IMR-90 (cell line): Measurements from ENCODE around the gene RSF1.

Source experiments
- CEBPB ChIP-seq: IDR thresholded peaks from 2 replicates; pipeline ENCODE4 v1.6.1; 2012; ENCODE audit warnings: low read depth, low read length, improper control_type of control experiment
- CTCF ChIP-seq: conservative IDR thresholded peaks from 2 replicates; pipeline ENCODE4 v1.5.1; 2012; ENCODE audit warnings: mild to moderate bottlenecking, low read depth, low read length, improper control_type of control experiment
- POLR2A ChIP-seq: IDR thresholded peaks from 2 replicates; pipeline ENCODE4 v1.6.1; 2012; ENCODE audit warnings: mild to moderate bottlenecking, low read depth, low read length
- SMC3 ChIP-seq: fragments of 150-350 bp; IDR thresholded peaks from 2 replicates; pipeline ENCODE4 v1.6.1; 2016; ENCODE audit warnings: low read depth, mild to moderate bottlenecking, antibody characterized with exemption, low read length, moderate library complexity

- TF ChIP-seq CTCF (no peak), POLR2A (no peak), CEBPB (no peak), SMC3 (no peak)
Measured at GRCh38 chr11:77752516-77752915, 68.0 kb downstream of the RSF1 start.
